HG02571 (cell line): ENCODE results near the gene OR5B3.
"Not testable (repeated sequence)": the region's sequence is repeated elsewhere in the genome, so short reads cannot be mapped to it uniquely, and the experiment has no call there.

ENCODE experiments used
- ATAC-seq: cut with Tn5 transposase; IDR thresholded peaks from one replicate; pipeline ENCODE4 v1.9.1; 2021; ENCODE audit warnings: mild to moderate bottlenecking, moderate library complexity; ENCODE audit not compliant: unreplicated experiment

Gene OR5B3

GRCh38 chr11:58406774-58407173, at the start of gene OR5B3:
Gene OR5B3 (minus strand): TSS chr11:58406874. CDS start chr11:58403409, 3,465 bp downstream.
- ATAC-seq = no peak

DNA sequence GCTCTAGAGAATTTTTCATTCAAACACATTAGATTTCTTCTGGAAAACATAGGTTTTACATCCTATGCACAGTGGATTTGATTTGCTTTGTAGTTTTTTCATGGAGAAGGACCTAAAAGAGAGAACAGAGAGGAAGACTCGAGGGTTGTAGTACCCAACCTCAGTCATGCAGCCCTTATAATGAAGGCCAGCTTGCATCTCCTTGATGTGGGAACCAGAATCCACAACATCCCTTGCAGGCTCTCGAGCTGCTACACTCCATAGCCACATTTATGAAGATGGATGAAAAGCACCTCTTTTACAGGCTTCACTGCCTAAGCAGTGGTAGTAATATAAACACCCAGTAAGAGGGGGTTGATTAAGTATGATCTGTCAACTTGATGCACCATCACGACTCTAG, 44.9 kb upstream of the OR5B3 start:
- no peak for ATAC-seq

GRCh38 chr11:58446294-58446693, 39.6 kb upstream of the OR5B3 start:
- no peak for ATAC-seq

DNA sequence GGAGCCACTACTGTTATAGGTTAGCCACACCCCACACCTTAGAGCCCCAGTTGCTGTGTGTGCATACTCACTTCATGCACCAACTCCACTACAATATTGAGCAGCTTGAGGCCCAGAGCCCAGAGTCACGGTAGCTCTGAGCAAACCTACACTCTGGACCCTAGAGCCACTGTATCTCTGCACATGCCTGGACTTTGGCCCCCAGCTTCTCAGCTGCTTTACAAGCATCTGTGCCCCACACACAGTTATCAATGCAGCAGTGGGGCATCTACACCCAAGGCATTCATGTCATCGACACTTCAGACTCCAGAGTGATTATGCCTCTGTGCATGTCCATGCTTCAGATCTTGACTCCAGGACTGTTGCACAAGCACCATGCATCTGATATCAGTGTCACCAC, 37.6 kb upstream of the OR5B3 start:
- ATAC-seq = no peak

DNA sequence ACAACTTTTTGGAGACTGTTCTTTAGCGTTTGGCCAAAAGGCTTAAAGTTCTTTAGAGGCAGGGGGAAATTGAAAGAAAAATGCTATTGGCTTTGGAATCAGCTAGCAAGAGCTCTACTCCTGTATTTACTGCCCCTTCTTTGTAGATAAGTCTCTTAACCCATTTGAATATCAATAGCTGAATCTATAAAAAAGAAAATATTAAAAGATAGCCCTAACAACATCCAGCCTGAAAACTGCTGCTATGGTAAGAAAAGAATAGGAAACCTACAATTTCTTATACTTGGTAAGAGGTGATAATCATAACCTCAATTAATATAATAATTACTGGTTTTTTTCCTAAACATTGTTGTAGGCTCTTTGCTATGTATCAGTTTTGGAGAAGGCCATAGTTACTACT, 35.5 kb upstream of the OR5B3 start, which contains the start of gene OR5B12:
Gene OR5B12, minus strand, starts transcription at position 101 of the 400 bp plus-strand sequence. CDS start 2,085 bp downstream, outside the sequence.
- no peak for ATAC-seq

DNA sequence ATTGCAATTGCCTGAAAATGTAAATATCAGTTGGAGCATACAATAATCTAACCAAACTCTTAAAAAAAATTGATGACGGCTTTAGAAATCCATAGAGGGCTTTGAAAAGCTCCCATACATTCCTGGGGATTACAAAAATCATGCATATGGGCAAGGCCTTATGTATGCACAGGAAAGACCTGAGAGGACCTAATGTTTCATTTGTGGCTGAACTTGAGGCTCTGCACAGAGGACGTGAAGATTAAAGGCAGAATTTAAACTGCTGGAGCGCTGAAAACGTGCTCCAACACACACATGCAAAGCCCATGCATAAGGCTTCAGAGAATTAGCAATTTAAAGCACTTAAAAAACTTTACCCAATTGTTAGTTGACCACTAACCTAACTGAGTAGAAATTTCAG, 31.8 kb upstream of the OR5B3 start:
- no peak for ATAC-seq

DNA sequence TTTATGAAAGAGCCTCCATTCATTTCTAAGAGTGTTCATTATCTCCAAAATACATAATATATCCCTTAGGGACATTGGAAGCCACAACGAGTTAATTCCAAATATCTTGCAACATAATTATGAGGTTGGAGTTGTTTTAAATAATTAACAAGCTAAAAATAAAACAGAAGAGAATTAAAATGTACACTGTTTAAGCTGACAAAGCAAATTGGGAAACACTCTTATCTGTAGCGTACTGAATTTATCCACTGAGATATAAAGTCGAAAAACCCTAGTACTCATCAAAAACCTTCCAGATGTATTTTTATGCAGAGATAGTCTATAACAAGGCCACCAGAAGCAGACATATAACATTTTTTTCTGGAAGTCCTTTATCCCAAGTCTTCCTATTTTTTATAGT, 27.5 kb upstream of the OR5B3 start:
- no peak for ATAC-seq

GRCh38 chr11:58433638-58434203, 27.0 kb upstream of the OR5B3 start:
- no peak for ATAC-seq

DNA sequence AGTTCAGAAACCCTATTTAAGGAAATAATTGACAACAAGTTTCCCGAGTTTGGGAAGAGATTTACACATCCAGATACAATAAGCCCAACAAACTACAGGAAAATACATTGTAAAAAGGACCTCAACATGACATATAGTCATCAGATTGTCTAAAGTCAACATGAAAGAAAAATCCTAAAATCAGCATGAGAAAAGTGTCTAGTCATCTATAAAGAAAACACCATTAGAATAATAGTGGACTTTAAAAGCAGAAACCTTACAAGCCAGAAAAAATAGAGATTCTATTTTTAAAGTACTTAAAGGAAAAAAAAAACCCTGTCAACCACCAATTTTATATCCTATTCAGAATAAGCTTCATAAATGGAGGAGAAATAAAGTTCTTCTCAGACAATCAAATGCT, 22.6 kb upstream of the OR5B3 start:
- ATAC-seq = no peak

DNA sequence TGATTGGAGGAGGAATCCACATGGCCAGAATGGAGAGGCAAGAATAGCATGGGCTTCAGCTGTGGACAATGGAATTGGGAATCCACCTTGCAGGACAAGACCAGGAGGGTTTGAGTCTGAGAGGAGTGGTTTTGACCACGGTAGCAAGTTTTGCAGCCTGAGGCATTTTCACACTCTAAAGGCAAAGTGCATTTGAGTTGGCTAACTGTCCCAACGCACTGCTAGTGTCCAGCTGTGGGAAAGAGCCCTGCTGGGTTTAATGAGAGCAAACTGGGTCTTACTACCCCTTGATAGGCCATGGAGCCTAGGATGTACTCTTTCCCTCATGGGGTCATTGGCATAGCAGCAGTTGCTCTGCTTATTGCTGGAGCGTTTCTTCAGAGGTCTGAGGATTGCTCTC, 21.3 kb upstream of the OR5B3 start, which contains the start of gene OR5B2:
Gene OR5B2, minus strand, starts transcription at position 101 of the 400 bp plus-strand sequence. CDS start 4,860 bp downstream, outside the sequence.
- ATAC-seq = no peak

DNA sequence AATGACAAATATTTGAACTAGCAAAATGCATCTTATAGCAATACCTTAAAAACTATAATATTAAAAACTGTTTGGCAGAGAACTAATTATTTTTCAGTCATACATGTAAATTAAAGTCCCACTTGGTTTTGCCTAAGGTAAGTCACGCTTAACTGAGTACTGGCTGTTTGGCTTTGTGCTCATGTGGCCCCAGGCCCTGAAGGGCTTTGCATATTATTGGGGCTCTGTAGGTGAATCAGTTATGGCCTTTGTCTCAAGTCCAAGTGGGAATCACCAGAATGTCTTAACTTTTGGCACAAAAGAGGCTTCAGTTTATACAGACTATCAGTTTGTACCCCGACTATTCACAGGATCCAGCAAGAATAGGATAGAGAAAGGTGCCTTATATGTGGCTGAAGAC, 7.1 kb downstream of the OR5B3 start:
- ATAC-seq = not testable (repeated sequence)

DNA sequence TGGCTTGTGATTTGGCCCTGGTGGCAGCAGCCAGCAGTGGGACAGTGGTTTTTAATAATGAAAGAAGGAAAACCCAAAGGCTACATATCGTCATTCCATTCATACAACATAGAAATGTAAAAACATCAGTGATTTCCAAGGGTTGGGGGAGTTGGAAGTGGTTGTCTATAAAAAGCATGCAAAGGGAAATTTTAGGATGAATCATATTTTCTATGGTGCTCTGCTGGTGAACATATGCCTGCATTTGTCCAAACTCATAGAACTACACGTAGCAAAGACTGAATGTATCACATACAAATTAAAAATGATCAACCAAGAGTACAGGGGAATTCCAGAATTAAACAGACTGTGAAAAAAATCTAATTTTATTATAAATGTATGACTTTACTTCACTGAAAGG, 11.1 kb downstream of the OR5B3 start:
- ATAC-seq = no peak

DNA sequence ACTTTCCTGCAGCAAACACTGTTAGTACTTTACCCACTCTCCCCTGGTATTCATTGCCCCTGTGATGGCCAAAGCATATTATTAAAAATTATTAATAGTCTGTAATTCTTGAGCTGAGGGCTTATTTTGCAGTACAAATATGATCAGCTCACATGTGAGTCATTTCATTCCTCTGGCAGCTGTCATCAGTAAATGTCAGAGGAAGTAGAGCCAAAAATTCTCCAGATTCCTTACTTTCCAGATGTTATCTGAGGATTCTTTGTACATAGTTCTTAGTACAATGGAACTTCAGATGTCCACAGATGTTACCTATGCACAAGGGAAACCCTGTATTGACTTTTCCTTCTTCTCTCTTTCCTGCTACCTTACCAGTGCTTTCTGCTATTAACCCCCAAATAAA, 12.5 kb downstream of the OR5B3 start:
- no peak for ATAC-seq

- no peak for ATAC-seq
Observed at GRCh38 chr11:58392746-58393145, 13.9 kb downstream of the OR5B3 start.

- no peak for ATAC-seq
Observed at GRCh38 chr11:58391879-58392278, 14.8 kb downstream of the OR5B3 start.

DNA sequence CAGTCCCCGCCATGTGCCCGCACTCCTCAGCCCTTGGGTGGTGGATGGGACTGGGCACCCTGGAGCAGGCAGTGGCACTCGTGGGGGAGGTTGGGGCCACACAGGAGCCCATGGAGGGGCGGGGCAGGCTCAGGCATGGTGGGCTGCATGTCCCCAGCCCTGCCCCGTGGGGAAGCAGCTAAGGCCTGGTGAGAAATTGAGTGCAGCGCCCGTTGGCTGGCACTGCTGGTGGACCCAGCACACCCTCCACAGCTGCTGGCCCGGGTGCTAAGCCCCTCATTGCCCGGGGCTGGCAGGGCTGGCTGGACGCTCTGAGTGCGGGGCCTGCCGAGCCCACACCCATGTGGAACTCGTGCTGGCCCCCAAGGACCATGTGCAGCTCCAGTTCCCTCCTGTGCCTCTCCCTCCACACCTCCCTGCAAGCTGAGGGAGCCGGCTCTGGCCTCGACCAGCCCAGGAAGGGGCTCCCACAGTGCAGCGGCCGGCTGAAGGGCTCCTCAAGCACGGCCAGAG, 16.1 kb downstream of the OR5B3 start:
- no peak for ATAC-seq

- no peak for ATAC-seq
Observed at GRCh38 chr11:58358969-58359368, 47.7 kb downstream of the OR5B3 start, which contains the start of gene OR5B17. Gene OR5B17 (minus strand): TSS chr11:58359069. CDS start chr11:58359069, 0 bp downstream.

DNA sequence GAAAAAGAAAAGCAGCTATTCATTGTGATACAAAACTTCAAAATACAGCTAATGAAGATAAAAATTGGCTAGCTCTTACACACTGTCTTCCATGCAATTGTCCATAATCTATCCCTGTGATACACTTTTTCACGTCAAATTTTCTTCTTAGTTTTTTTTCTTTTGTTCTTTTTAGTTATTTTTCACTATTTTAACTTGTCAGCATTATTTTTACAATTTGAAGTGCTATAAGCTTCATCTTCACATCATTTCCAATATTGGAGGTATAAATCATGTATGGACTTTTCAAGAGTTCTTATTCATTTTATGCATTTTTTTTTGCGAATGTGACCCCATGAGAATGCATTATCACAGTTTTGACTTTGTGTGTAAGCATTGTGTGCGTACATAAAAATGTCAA, 51.9 kb downstream of the OR5B3 start:
- ATAC-seq = no peak
